OCI-LY1 (cell line): ENCODE measurements around the gene GDF15.
"Not testable (repeated sequence)": the region's sequence is repeated elsewhere in the genome, so short reads cannot be mapped to it uniquely, and the experiment has no call there.

Experiments
- CTCF ChIP-seq: fragments of 200-600 bp; sonication (generic), shearing (Covaris generic); IDR thresholded peaks from 2 replicates; pipeline ENCODE4 v1.5.1; 2017; ENCODE audit warnings: mild to moderate bottlenecking, antibody characterized with exemption, low read length, moderate library complexity, mixed read lengths
- EZH2 ChIP-seq: fragments of 200-600 bp; sonication (generic), shearing (Covaris generic); IDR thresholded peaks from 2 replicates; pipeline ENCODE4 v1.8.0; 2017; ENCODE audit warnings: borderline replicate concordance, mixed run types, mild to moderate bottlenecking, antibody characterized with exemption, low read length, moderate library complexity, mixed read lengths

GRCh38 chr19:18383622-18384021 is 2.3 kb upstream of the GDF15 start:
- TF ChIP-seq EZH2, CTCF: not testable (repeated sequence)
